Naive thymus-derived CD4-positive, alpha-beta T cell (primary cell): ENCODE measurements around the gene EIF4G3. TPM values are rescaled to one million over a fixed set of nuclear protein-coding genes. Genes with fewer than 3 reads are reported as not detected.

Experiments
- ATAC-seq: fragments of 150-1000 bp; cut with Tn5 transposase; 2 replicates; pipeline ENCODE4 v1.10.0; 2021; ENCODE audit warnings: mild to moderate bottlenecking, moderate library complexity
- CTCF ChIA-PET: fragments of 350-600 bp; sonication (Branson Sonifier 250); formaldehyde crosslinking; loops from one replicate; lab custom pipeline; 2021; ENCODE audit warnings: antibody characterized with exemption; lab: Charles Lee
- POLR2A ChIA-PET: fragments of 350-600 bp; sonication (Branson Sonifier 250); formaldehyde crosslinking; loops from one replicate; lab custom pipeline; 2021; ENCODE audit warnings: antibody characterized with exemption, inconsistent platforms; lab: Charles Lee
- DNase-seq, 9 donors: peaks; one replicate each; pipeline versions ENCODE4 v3.0.0 to v3.0.0-alpha.2; 2020 to 2022; ENCODE audit warnings: mixed read lengths in 1 of 9
- H3K27ac ChIP-seq: one replicate; pipeline ENCODE4 v1.7.0; 2013; ENCODE audit warnings: mild to moderate bottlenecking, low read depth, low read length, moderate library complexity
- H3K27me3 ChIP-seq, 2 donors: one replicate each; pipeline ENCODE4 v1.7.0; 2013; ENCODE audit warnings: low read length in 2 of 2, mild to moderate bottlenecking in 2 of 2, moderate library complexity in 2 of 2; ENCODE audit not compliant: control insufficient read depth in 2 of 2, insufficient read depth in 2 of 2
- H3K36me3 ChIP-seq, 3 experiments: 1 replicate in 2 of 3; 2 replicates in 1 of 3; pipeline ENCODE4 v1.7.0; 2013; ENCODE audit warnings: low read length in 3 of 3, mild to moderate bottlenecking in 3 of 3, moderate library complexity in 1 of 3; ENCODE audit not compliant: insufficient read depth in 3 of 3, control insufficient read depth in 2 of 3
- H3K4me1 ChIP-seq, 2 donors: one replicate each; pipeline ENCODE4 v1.7.0; 2013; ENCODE audit warnings: low read length in 2 of 2, mild to moderate bottlenecking in 2 of 2, moderate library complexity in 1 of 2; ENCODE audit not compliant: control insufficient read depth in 2 of 2, insufficient read depth in 2 of 2
- H3K4me3 ChIP-seq: 2 replicates; pipeline ENCODE4 v1.7.0; 2013; ENCODE audit warnings: mild to moderate bottlenecking, low read length
- H3K9me3 ChIP-seq, 3 experiments: 1 replicate in 2 of 3; 2 replicates in 1 of 3; pipeline ENCODE4 v1.7.0; 2013; ENCODE audit warnings: low read length in 3 of 3; ENCODE audit not compliant: control insufficient read depth in 2 of 3
- H3K27ac Mint-ChIP-seq, 9 donors: one replicate each; pipeline ENCODE4 v1.8.0; 2020 to 2022; ENCODE audit warnings: mixed read lengths in 9 of 9, mild to moderate bottlenecking in 8 of 9, moderate library complexity in 5 of 9, inconsistent platforms in 2 of 9
- H3K27me3 Mint-ChIP-seq, 5 donors: one replicate each; pipeline ENCODE4 v1.8.0; 2021 to 2022; ENCODE audit warnings: mixed read lengths in 5 of 5, mild to moderate bottlenecking in 1 of 5
- H3K36me3 Mint-ChIP-seq, 5 donors: one replicate each; pipeline ENCODE4 v1.8.0; 2020 to 2022; ENCODE audit warnings: mixed read lengths in 5 of 5, mild to moderate bottlenecking in 3 of 5, inconsistent platforms in 1 of 5
- H3K4me1 Mint-ChIP-seq, 7 donors: one replicate each; pipeline ENCODE4 v1.8.0; 2020 to 2022; ENCODE audit warnings: mixed read lengths in 7 of 7, mild to moderate bottlenecking in 3 of 7, inconsistent platforms in 1 of 7
- H3K4me3 Mint-ChIP-seq, 10 donors: one replicate each; pipeline ENCODE4 v1.8.0; 2020 to 2022; ENCODE audit warnings: mild to moderate bottlenecking in 10 of 10, mixed read lengths in 10 of 10, moderate library complexity in 6 of 10, inconsistent platforms in 2 of 10
- H3K9me3 Mint-ChIP-seq, 11 donors: one replicate each; pipeline ENCODE4 v1.8.0; 2020 to 2022; ENCODE audit warnings: mixed read lengths in 11 of 11, mild to moderate bottlenecking in 4 of 11, inconsistent platforms in 1 of 11, moderate library complexity in 1 of 11
- intact Hi-C, 2 donors: fragments of 100-400 bp; cut with micrococcal nuclease; formaldehyde crosslinking; loops; one replicate each; pipeline ENCODE4 v1.15.1; 2023
- polyA plus RNA-seq, 2 donors: library from polyadenylated mRNA; unstranded; fragments of 300-500 nt; fragmentation: Illumina TruSeq; gene quantifications; one replicate each; pipeline ENCODE4 v1.2.3, GENCODE V29; 2021
- total RNA-seq, 6 experiments: library from RNA in 5 of 6; stranded (reverse) in 5 of 6; gene quantifications; 1 replicate in 5 of 6; 2 replicates in 1 of 6; pipeline ENCODE4 v1.2.3 and lab custom pipeline; 2021 to 2026

EIF4G3 gene
- total and polyA plus RNA-seq, 7 experiments from 2014 or later = 3.3 to 46.3 (median 16.4) TPM

GRCh38 chr1:21189906-21190500 is 13.3 kb upstream of the EIF4G3 start:
- ATAC-seq = no peak
- H3K27me3 Mint-ChIP-seq = peaks cover 0 to 10% (median 3%) of the 10 kb centered on the region in 5 donors
- no peaks in the 10 kb centered on the region for H3K9me3 ChIP-seq
- H3K4me3 Mint-ChIP-seq = no peak overlapping the region
- H3K4me3 ChIP-seq = no peak overlapping the region
- H3K4me1 ChIP-seq = no peaks in the 10 kb centered on the region
- H3K36me3 Mint-ChIP-seq = no peaks in the 10 kb centered on the region
- intact Hi-C loops = no loop called here
- ChIA-PET POLR2A (no interaction called here), CTCF (no interaction called here)
- no peak overlapping the region for H3K27ac ChIP-seq
- no peak for DNase-seq
- H3K9me3 Mint-ChIP-seq = no peaks in the 10 kb centered on the region
- H3K4me1 Mint-ChIP-seq = peaks cover 0 to 13% (median under 1%) of the 10 kb centered on the region in 7 donors
- H3K36me3 ChIP-seq = no peaks in the 10 kb centered on the region
- no peak overlapping the region for H3K27ac Mint-ChIP-seq
- no peaks in the 10 kb centered on the region for H3K27me3 ChIP-seq

GRCh38 chr1:21189421-21189820 is 12.7 kb upstream of the EIF4G3 start:
- Mint-ChIP-seq H3K9me3 (no peaks in the 10 kb centered on the region), H3K36me3 (no peaks in the 10 kb centered on the region), H3K4me3 (no peak overlapping the region), H3K27ac (no peak overlapping the region), H3K27me3 (peaks cover 0 to 9% (median 3%) of the 10 kb centered on the region in 5 donors), H3K4me1 (peaks cover 0 to 13% (median 0%) of the 10 kb centered on the region in 7 donors)
- ChIA-PET CTCF (no interaction called here), POLR2A (no interaction called here)
- Histone ChIP-seq H3K4me3 (no peak overlapping the region), H3K36me3 (no peaks in the 10 kb centered on the region), H3K27ac (no peak overlapping the region), H3K27me3 (no peaks in the 10 kb centered on the region), H3K9me3 (no peaks in the 10 kb centered on the region), H3K4me1 (no peaks in the 10 kb centered on the region)
- intact Hi-C loops = no loop called here
- ATAC-seq (no peak), DNase-seq (no peak)

DNA sequence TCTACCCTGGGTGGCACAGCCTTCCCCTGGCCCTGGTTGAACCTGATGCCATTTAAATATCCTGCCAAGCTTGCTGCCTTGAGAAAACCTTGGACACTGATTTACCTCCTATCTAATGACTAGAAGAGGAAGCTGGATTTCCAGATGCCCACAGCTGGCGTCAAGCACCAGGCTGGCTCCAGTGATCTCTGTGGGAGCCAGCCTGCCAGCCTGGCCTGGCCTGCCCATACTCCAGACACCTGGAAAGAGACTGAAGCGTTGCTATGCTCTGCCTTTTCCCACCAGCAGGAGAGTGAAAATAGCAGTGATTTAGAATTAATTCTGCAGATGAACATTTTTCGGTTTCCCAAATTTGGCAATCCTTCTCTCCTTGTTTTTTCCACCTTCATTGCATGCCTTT is 11.5 kb upstream of the EIF4G3 start:
- ChIA-PET CTCF (no interaction called here), POLR2A (no interaction called here)
- intact Hi-C loops = no loop called here
- no peaks in the 10 kb centered on the region for H3K36me3 Mint-ChIP-seq
- Histone ChIP-seq H3K27me3 (no peaks in the 10 kb centered on the region), H3K27ac (no peak overlapping the region), H3K4me3 (no peak overlapping the region), H3K4me1 (no peaks in the 10 kb centered on the region), H3K9me3 (no peaks in the 10 kb centered on the region), H3K36me3 (no peaks in the 10 kb centered on the region)
- ATAC-seq (no peak), DNase-seq (no peak)
- H3K9me3 Mint-ChIP-seq = no peaks in the 10 kb centered on the region
- H3K27me3 Mint-ChIP-seq = peaks cover 0 to 9% (median 0%) of the 10 kb centered on the region in 5 donors
- H3K4me1 Mint-ChIP-seq = peaks cover 0 to 18% (median 0%) of the 10 kb centered on the region in 7 donors
- H3K4me3 Mint-ChIP-seq = no peak overlapping the region
- H3K27ac Mint-ChIP-seq = no peak overlapping the region

DNA sequence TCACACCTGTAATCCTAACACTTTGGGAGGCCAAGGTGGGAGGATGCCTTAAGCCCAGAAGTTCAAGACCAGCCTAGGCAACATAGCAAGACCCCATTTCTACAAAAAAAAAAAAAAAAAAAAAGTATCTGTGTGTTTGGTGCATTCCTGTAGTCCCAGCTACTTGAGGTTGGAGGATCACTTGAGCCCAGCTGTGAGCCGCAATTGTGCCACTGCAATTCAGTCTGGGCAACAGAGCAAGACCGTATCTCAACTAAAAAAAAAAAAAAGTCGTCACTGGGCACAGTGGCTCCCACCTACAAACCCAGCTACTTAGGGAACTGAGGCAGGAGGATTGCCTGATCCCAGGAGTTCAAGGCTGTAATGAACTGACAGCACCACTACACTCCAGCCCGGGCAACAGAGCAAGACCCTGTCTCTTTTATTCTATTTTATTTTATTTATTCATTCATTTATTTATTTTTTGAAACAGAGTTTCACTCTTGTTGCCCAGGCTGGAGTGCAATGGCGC is 8.6 kb upstream of the EIF4G3 start:
- H3K27me3 Mint-ChIP-seq = peaks cover 0 to 9% (median 0%) of the 10 kb centered on the region in 5 donors
- no peak overlapping the region for H3K27ac Mint-ChIP-seq
- Histone ChIP-seq H3K36me3 (no peaks in the 10 kb centered on the region), H3K9me3 (no peaks in the 10 kb centered on the region), H3K27me3 (no peaks in the 10 kb centered on the region), H3K4me1 (no peaks in the 10 kb centered on the region), H3K4me3 (no peak overlapping the region), H3K27ac (no peak overlapping the region)
- intact Hi-C loops = no loop called here
- H3K36me3 Mint-ChIP-seq = no peaks in the 10 kb centered on the region
- no peak overlapping the region for H3K4me3 Mint-ChIP-seq
- peaks cover 0 to 11% (median 0%) of the 10 kb centered on the region in 7 donors for H3K4me1 Mint-ChIP-seq
- POLR2A ChIA-PET = interaction anchor here (0.8 kb wide), 1 partner anchor 9 kb away, joined by 5 read pairs; no protein-coding TSS in a partner anchor
- no peak for DNase-seq
- ATAC-seq = no peak
- H3K9me3 Mint-ChIP-seq = no peaks in the 10 kb centered on the region
- CTCF ChIA-PET = interaction anchor here (0.7 kb wide), 1 partner anchor 381 kb away, joined by 3 read pairs; no protein-coding TSS in a partner anchor

DNA sequence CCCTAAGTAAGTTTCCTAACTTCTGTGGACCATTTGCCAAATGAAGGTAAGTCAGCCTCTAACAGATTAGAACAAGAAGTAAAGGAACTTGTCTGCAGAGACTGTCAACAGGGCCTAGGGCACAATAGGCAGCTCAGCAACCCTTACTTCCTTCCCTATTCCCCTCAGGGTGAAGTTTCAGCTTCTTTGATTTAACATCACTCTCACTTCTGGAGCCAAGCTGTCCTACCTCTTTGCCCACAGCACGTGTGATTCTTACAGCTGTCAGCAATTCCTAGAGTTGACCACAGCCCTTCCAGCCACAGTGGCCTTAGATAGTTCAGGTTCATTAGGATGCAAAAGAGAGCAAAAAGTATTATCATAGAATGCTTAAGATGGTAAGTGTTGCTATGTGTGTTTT is 7.6 kb upstream of the EIF4G3 start:
- Mint-ChIP-seq H3K27ac (no peak overlapping the region), H3K4me3 (no peak overlapping the region), H3K9me3 (no peaks in the 10 kb centered on the region), H3K27me3 (peaks cover 0 to 10% (median 0%) of the 10 kb centered on the region in 5 donors), H3K4me1 (peaks cover 0 to 5% (median 0%) of the 10 kb centered on the region in 7 donors), H3K36me3 (no peaks in the 10 kb centered on the region)
- Histone ChIP-seq H3K4me3 (no peak overlapping the region), H3K27me3 (no peaks in the 10 kb centered on the region), H3K9me3 (no peaks in the 10 kb centered on the region), H3K36me3 (no peaks in the 10 kb centered on the region), H3K27ac (no peak overlapping the region), H3K4me1 (no peaks in the 10 kb centered on the region)
- ChIA-PET CTCF (no interaction called here), POLR2A (interaction anchor here (0.6 kb wide), 1 partner anchor 36 kb away, joined by 3 read pairs; no protein-coding TSS in a partner anchor)
- intact Hi-C loops = no loop called here
- ATAC-seq (peak; percentile 54), DNase-seq (no peak)

GRCh38 chr1:21182181-21182731 is 5.6 kb upstream of the EIF4G3 start:
- Mint-ChIP-seq H3K27me3 (peaks cover 0 to 10% (median 0%) of the 10 kb centered on the region in 5 donors), H3K9me3 (no peaks in the 10 kb centered on the region), H3K36me3 (no peaks in the 10 kb centered on the region), H3K27ac (no peak overlapping the region), H3K4me3 (no peak overlapping the region), H3K4me1 (peaks cover 0 to 7% (median 0%) of the 10 kb centered on the region in 7 donors)
- intact Hi-C loops = no loop called here
- no peaks in the 10 kb centered on the region for H3K9me3 ChIP-seq
- CTCF ChIA-PET = no interaction called here
- no peaks in the 10 kb centered on the region for H3K27me3 ChIP-seq
- no peak overlapping the region for H3K4me3 ChIP-seq
- DNase-seq (no peak), ATAC-seq (no peak)
- no peaks in the 10 kb centered on the region for H3K4me1 ChIP-seq
- no peak overlapping the region for H3K27ac ChIP-seq
- POLR2A ChIA-PET = no interaction called here
- no peaks in the 10 kb centered on the region for H3K36me3 ChIP-seq
